ENCODE results near the gene DPP4.
A peak's percentile ranks its signal among the peaks of the same experiment; 100 is the strongest.

DPP4 gene

DNA sequence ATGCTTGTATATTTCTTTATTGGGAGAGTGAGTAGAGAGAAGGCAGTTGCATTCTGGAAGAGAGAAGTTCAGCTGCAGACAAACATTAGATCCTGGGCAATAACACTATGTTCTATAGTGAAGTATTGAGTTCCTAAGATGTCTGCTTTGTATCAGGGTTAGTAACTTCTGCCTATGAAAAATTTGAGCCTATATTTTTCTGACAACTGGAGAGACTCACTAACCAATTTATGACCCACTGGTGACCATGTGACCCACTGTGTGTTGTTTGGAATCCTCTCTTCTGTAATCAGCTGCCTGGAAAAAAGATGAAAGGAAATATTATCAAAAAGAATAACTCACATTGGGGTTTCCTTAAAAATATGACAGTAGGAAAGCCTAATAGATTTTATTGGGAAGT is 35.3 kb downstream of the DPP4 start:
- H3K9me3 Mint-ChIP-seq = no peaks in the 10 kb centered on the region
- H3K27ac Mint-ChIP-seq = peak overlapping the region; percentile 20 to 51 (median 40)
- no peak for TF ChIP-seq CTCF (IDR thresholded peaks at IDR 0.05; ENCODE audit: unreplicated experiment in 3 of 3)
- H3K4me1 Mint-ChIP-seq = no peaks in the 10 kb centered on the region
- H3K4me3 Mint-ChIP-seq = no peak overlapping the region
- H3K36me3 Mint-ChIP-seq (ENCODE audit: low read depth) = peaks cover 3% of the 10 kb centered on the region
- peaks cover 4% of the 10 kb centered on the region for H3K27me3 Mint-ChIP-seq (ENCODE audit: low read depth)

DNA sequence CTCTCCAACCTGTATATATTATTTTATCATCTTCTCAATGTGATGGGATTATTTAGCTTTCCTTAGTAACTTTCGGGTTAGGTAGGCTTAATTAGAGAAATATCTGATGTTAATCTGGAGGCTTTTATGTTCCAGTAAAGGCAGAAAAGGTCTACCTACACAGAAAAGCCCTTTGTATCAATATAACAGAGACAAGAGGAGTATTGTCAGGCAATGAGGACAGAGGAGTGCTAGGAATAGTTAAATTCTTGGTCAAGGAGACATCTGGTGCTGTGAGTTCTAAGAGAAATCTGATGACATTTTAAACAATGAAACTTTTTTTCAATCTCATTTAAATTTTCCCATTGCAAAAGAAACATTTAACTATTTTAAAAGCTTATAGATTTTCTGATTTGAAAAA is 36.1 kb downstream of the DPP4 start:
- TF ChIP-seq CTCF (IDR thresholded peaks at IDR 0.05; ENCODE audit: unreplicated experiment in 3 of 3) = no peak
- H3K36me3 Mint-ChIP-seq (ENCODE audit: low read depth) = peaks cover 8% of the 10 kb centered on the region
- H3K9me3 Mint-ChIP-seq = no peaks in the 10 kb centered on the region
- no peaks in the 10 kb centered on the region for H3K27me3 Mint-ChIP-seq (ENCODE audit: low read depth)
- peak overlapping the region in 2 of 3 experiments; percentile 20 to 51 for H3K27ac Mint-ChIP-seq
- H3K4me1 Mint-ChIP-seq = no peaks in the 10 kb centered on the region
- no peak overlapping the region for H3K4me3 Mint-ChIP-seq

DNA sequence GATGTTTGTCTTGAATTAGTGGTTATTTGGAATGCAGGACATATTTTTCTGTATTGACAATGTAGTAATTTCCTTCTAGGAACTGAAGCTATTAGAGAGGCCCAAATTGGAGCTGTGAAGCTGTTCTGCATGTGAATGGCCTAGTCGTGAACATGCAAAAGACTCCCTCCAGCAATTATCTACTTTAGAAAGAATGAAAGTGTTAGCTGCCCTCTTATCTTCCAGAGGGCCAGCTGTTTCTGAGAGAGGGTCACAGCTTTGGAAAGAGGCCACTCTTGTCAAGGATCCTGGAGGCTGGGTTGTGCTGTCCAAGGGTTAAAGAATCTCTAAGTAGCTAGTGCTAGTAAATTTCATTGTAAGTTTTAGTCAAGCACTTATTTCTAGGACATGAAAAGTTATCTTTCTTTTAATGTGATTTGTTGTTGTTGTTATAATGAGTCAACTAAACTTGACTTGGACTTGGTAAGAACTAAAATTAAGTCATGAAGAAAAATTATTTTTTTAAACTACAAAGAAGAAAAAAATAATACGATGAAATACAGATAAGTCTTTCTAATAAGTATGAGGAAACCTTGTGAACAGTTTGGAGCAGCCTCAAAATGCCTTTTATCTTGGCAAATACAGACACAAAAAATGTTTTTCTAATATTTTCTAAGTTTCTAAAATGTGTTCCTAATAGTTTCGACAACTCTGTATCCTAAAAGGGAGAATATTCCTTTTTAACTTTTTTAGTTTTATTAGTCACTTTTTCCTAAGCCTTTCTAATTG is 36.8 kb downstream of the DPP4 start:
- no peak overlapping the region for H3K27ac Mint-ChIP-seq
- no peaks in the 10 kb centered on the region for H3K27me3 Mint-ChIP-seq (ENCODE audit: low read depth)
- no peaks in the 10 kb centered on the region for H3K9me3 Mint-ChIP-seq
- H3K4me1 Mint-ChIP-seq = no peaks in the 10 kb centered on the region
- peaks cover 6% of the 10 kb centered on the region for H3K36me3 Mint-ChIP-seq (ENCODE audit: low read depth)
- no peak overlapping the region for H3K4me3 Mint-ChIP-seq
- no peak for TF ChIP-seq CTCF (IDR thresholded peaks at IDR 0.05; ENCODE audit: unreplicated experiment in 3 of 3)

- TF ChIP-seq CTCF (IDR thresholded peaks at IDR 0.05; ENCODE audit: unreplicated experiment in 3 of 3) = no peak
- H3K27me3 Mint-ChIP-seq (ENCODE audit: low read depth) = no peaks in the 10 kb centered on the region
- H3K27ac Mint-ChIP-seq = no peak overlapping the region
- no peak overlapping the region for H3K4me3 Mint-ChIP-seq
- no peaks in the 10 kb centered on the region for H3K9me3 Mint-ChIP-seq
- H3K36me3 Mint-ChIP-seq (ENCODE audit: low read depth) = peaks cover 9% of the 10 kb centered on the region
- H3K4me1 Mint-ChIP-seq = no peaks in the 10 kb centered on the region
These were observed 38.0 kb downstream of the DPP4 start for GRCh38 chr2:162035981-162036380.

- peaks cover 20% of the 10 kb centered on the region for H3K4me1 Mint-ChIP-seq
- peaks cover 16% of the 10 kb centered on the region for H3K36me3 Mint-ChIP-seq (ENCODE audit: low read depth)
- H3K4me3 Mint-ChIP-seq = no peak overlapping the region
- no peak for TF ChIP-seq CTCF (IDR thresholded peaks at IDR 0.05; ENCODE audit: unreplicated experiment in 3 of 3)
- H3K9me3 Mint-ChIP-seq = no peaks in the 10 kb centered on the region
- peak overlapping the region in 2 of 3 experiments; percentile 1 to 62 for H3K27ac Mint-ChIP-seq
- H3K27me3 Mint-ChIP-seq (ENCODE audit: low read depth) = no peaks in the 10 kb centered on the region
These were observed 43.4 kb downstream of the DPP4 start for GRCh38 chr2:162030363-162031190.

Measured in nephron (organoid).